Measurements from ENCODE around the gene LMBR1. TPM values are rescaled to one million over a fixed set of nuclear protein-coding genes. Genes with fewer than 3 reads are reported as not detected.

The LMBR1 gene
- total and polyA plus RNA-seq, 2 of the 4 experiments (the other 2 are of a cell fraction): 11.9 to 19.9 TPM

DNA sequence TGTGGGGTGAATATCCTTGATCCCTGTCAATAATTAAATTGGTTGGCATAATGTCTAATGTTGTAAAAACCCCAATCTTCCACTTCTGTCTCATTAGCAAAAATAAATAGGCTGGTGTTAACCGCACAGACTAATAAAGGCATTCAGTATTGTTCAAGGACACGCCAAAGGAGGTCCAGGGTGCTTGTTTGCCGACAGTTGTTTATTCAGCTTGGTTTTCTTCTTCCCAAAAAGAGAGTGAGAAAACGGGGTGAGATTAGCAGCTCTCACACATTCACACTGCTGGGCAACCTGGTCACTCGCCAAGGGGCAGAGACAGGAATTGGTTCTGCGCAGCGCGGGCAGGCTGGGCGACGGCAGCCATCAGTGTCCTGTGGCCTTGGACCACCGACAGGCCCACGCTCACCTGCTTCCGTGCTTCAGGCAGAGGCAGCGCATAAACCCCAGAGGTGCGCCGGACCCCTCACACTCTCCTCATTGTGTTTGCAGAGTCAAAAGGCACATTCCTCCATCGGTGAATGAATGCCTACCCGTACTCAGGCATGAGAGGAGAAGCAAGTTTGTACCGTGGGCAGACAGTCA lies 26.2 kb upstream of the LMBR1 start:
- H2AFZ ChIP-seq (replicated peaks; ENCODE audit: low read length, poor library complexity): no peak overlapping the region

More for the DNA sequence above, 26.2 kb upstream of the LMBR1 start:
- Histone ChIP-seq H2AK9ac (replicated peaks; ENCODE audit: low read depth, low read length, poor library complexity) (no peak overlapping the region), H4K5ac (ENCODE audit: low read depth, low read length) (no peak overlapping the region), H3K27ac (ENCODE audit: insufficient read depth, low read length) (no peak overlapping the region), H2BK120ac (ENCODE audit: low read depth, low read length) (no peak overlapping the region), H3K9me3 (ENCODE audit: control insufficient read depth, insufficient read depth, low read length) (no peaks in the 10 kb centered on the region), H2BK20ac (ENCODE audit: low read depth, low read length) (no peak overlapping the region), H3K9ac (ENCODE audit: low read depth, low read length) (no peak overlapping the region), H4K8ac (ENCODE audit: low read depth in 2 of 2, low read length in 2 of 2) (no peak overlapping the region), H3K4me3 (ENCODE audit: insufficient read depth, low read depth, low read length) (no peak overlapping the region), H2BK15ac (ENCODE audit: low read depth, low read length) (no peak overlapping the region), H2BK5ac (ENCODE audit: low read depth, low read length, poor library complexity, severe bottlenecking) (no peak overlapping the region), H2AK5ac (ENCODE audit: low read depth, low read length) (no peak overlapping the region), H3K36me3 (ENCODE audit: control insufficient read depth, insufficient read depth, low read length) (no peaks in the 10 kb centered on the region), H3K27me3 (ENCODE audit: control insufficient read depth, insufficient read depth, low read length) (peaks cover 7% of the 10 kb centered on the region), H3K14ac (replicated peaks; ENCODE audit: low read depth, low read length) (no peak overlapping the region), H3K4ac (ENCODE audit: low read depth, low read length) (no peak overlapping the region), H3K56ac (ENCODE audit: extremely low read depth, insufficient read depth, low read length) (no peak overlapping the region), H3K9me1 (ENCODE audit: insufficient read depth, low read length) (no peaks in the 10 kb centered on the region), H3K4me2 (ENCODE audit: low read depth, low read length) (no peak overlapping the region), H4K91ac (ENCODE audit: insufficient read depth, low read depth, low read length) (no peak overlapping the region), H3K4me1 (ENCODE audit: control insufficient read depth, insufficient read depth, low read length) (no peaks in the 10 kb centered on the region), H3K79me1 (ENCODE audit: low read depth in 1 of 2, low read length in 2 of 2) (no peaks in the 10 kb centered on the region), H4K20me1 (ENCODE audit: insufficient read depth, low read length) (no peaks in the 10 kb centered on the region), H3K23ac (ENCODE audit: low read depth, low read length) (no peak overlapping the region), H3K18ac (ENCODE audit: low read depth, low read length) (no peak overlapping the region)
- BruUV-seq (replicated peaks): no TSS peak
- 61% methylated on average over 7 of the region's 19 CpGs; no CpG with 5 or more reads in 1 of the 2 experiments for WGBS, 2 experiments (ENCODE audit: extremely low coverage in 2 of 2, insufficient read length in 1 of 2)
- POLR2A ChIA-PET (ENCODE audit: unreplicated experiment): no interaction called here
- no peak for DNase-seq
- dilution Hi-C loops (cut with HindIII; ENCODE audit: low sequenced_read_pairs, unreplicated experiment): no loop called here
- in situ Hi-C loops (cut with MboI; ENCODE audit: low sequenced_read_pairs): no loop called here
- CTCF ChIA-PET: no interaction called here
- TF ChIP-seq MAFK (IDR thresholded peaks at IDR 0.05; ENCODE audit: low read depth, low read length) (no peak), CEBPB (IDR thresholded peaks at IDR 0.05; ENCODE audit: low read depth, low read length) (no peak), CTCF (conservative IDR thresholded peaks at IDR 0.05; ENCODE audit: low read depth, low read length) (no peak), RFX5 (IDR thresholded peaks at IDR 0.05; ENCODE audit: low read depth, low read length) (no peak), CHD1 (IDR thresholded peaks at IDR 0.05; ENCODE audit: low read depth, low read length) (no peak), MXI1 (IDR thresholded peaks at IDR 0.05; ENCODE audit: borderline replicate concordance, low read depth, low read length) (no peak), NFE2L2 (IDR thresholded peaks at IDR 0.05; ENCODE audit: low read depth, low read length) (no peak), FOS (IDR thresholded peaks at IDR 0.05; ENCODE audit: low read depth, low read length) (no peak), USF2 (IDR thresholded peaks at IDR 0.05; ENCODE audit: low read depth, low read length) (no peak), SMC3 (IDR thresholded peaks at IDR 0.05; ENCODE audit: low read depth, low read length) (no peak), RCOR1 (IDR thresholded peaks at IDR 0.05; ENCODE audit: insufficient replicate concordance, low read length) (no peak), MAZ (IDR thresholded peaks at IDR 0.05; ENCODE audit: borderline replicate concordance, low read depth, low read length) (no peak), POLR2A (IDR thresholded peaks at IDR 0.05; ENCODE audit: low read depth, low read length) (no peak), RAD21 (IDR thresholded peaks at IDR 0.05; ENCODE audit: low read length) (no peak), BHLHE40 (IDR thresholded peaks at IDR 0.05; ENCODE audit: low read depth, low read length) (no peak)
- TF ChIP-seq, protein P1, sequence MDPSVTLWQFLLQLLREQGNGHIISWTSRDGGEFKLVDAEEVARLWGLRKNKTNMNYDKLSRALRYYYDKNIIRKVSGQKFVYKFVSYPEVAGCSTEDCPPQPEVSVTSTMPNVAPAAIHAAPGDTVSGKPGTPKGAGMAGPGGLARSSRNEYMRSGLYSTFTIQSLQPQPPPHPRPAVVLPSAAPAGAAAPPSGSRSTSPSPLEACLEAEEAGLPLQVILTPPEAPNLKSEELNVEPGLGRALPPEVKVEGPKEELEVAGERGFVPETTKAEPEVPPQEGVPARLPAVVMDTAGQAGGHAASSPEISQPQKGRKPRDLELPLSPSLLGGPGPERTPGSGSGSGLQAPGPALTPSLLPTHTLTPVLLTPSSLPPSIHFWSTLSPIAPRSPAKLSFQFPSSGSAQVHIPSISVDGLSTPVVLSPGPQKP (IDR thresholded peaks at IDR 0.05; ENCODE audit: borderline replicate concordance, low read depth, low read length): no peak
- intact Hi-C loops (cut with micrococcal nuclease): no loop called here
- no peak for ATAC-seq (ENCODE audit: low read depth)

All from IMR-90 (cell line).